Measurements from ENCODE around the gene UQCC2.

Gene UQCC2

DNA sequence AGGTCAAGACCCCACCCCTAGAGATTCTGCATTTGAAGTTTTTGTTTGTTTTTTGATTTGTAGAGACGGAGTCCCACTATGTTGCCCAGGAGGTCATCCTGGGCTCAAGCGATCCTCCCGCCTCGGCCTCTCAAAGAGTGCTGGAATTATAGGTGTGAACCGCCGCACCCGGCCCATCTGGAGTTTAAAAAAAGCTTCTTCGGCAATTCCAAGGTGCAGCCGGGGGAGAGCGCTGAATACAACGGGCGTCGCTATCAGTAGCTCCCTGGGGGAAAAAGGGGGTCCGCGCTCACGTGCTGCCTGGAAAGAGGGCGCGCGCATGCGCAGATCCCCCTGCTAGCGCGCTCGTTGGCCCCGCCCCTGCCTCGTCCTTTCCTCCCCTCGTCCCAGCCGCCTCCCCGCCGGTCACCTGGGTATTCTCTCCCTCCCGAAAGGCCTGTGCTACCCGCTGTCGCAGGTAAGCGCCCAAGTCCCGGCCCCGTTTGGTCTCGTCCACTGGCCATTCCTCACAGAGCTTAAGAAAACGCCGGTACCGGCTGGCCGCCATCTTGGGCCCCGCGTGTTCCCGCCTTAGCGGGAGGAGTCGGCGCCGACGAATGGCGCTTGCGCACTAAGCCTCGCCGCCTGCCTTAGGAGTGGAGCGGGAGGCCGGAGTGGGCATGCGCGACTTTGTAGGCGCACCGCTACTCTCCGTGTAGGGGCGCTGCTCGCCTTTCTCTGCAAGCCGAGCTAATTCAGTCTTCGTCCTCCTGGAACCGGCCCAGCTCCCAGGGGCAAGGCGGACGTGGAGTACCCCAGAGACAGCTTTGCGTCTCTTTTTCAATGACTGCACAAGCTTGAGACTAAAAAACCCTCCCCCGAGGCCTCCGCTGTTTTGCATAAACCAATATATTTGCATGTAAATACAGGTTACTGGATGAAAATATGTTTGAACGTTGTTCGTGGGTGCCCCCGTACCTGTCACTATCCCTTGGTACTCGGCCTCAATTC lies at the start of gene UQCC2:
Gene UQCC2, minus strand, starts transcription at position 561 of the 990 bp plus-strand sequence. Its CDS starts 14 bp downstream, at position 547.
- DNase-seq = peak; percentile 92

DNA sequence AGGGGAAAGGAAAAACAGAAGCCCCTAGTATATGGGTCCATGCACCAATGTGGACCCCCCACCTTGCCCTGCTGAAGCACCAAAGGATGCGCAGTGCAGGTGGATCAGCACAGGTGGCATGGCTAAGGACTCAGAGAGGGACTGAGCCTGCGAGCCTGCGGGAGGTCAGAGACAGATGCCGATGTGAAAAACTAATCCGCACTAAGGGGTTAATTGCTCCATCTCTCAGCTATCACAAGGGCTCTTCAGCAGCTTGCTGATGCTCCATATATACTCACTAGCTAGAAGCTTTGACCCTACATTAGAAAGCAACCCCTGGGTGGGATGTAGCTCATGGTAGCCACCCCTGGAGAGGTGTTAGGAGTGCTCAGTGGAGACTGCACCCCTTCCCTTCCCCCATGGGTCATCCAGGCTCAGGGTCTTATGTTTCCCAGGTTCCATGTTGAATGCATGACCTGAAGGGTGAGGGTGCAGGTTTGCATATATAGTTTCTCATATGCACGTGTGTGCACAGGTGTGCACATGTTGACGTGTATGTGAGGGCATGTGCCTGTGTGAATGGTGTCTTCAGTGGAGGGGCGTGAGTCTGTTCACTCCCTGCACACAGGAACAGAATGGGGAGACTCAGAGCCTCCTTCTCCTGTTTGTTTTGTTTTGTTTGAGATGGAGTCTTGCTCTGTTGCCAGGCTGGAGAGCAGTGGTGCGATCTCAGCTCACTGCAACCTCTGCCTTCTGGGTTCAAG lies 48.6 kb upstream of the UQCC2 start:
- DNase-seq = no peak

DNA sequence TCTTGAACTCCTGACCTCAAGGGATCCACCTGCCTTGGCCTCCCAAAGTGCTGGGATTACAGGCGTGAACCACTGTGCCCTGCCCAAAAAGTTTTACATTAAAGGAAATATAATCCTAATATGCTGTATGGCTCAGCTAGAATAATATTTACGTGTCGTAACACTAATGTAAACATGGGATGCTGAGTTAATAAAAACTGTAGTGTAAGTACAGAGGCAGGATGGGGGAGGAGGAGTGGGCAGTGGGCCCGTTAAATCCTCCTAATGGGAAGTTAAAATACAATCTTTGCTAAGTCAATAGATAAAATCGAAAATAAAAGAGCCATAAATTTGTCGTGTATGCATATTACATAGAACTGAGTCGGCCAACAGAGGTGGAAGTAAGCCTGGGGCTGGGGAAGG lies 47.3 kb upstream of the UQCC2 start:
- no peak for DNase-seq

DNA sequence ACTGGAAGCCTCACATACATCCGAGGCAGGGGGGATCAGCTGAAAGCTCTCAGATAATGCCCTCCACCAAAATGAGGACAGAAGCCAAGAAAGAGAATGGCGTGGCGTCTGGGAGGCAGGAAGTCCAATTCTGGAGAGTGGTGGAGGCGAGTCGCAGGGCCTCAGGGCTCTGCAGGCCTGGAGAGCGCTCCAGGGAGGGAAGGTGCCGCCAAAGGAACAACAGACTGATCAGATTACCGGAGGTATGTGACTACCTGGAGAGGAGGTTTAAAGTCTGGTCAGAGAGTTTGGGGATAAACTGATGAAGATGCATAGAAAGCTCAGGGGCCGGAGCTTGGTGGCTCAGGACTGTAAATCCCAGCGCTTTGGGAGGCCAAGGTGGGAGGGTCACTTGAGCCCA lies 46.4 kb upstream of the UQCC2 start:
- DNase-seq = no peak

DNA sequence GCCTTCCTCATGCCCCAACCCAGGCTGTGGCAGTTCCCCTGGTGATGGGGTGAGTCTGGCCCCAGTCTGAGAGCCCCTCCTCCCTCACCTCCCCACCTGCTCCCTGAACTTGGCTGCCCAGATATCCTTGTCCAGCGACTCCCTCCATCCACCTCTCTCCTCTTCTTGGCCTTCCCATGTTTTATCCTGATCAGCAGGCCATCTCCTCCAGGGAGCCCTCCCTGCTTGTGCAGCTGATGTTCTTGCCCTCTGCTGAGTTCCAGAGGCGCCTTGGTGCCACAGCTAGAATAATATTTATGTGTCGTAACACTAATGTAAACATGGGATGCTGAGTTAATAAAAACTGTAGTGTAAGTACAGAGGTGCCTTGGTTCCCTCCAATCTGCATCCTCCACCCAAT lies 45.6 kb upstream of the UQCC2 start:
- DNase-seq = no peak

DNA sequence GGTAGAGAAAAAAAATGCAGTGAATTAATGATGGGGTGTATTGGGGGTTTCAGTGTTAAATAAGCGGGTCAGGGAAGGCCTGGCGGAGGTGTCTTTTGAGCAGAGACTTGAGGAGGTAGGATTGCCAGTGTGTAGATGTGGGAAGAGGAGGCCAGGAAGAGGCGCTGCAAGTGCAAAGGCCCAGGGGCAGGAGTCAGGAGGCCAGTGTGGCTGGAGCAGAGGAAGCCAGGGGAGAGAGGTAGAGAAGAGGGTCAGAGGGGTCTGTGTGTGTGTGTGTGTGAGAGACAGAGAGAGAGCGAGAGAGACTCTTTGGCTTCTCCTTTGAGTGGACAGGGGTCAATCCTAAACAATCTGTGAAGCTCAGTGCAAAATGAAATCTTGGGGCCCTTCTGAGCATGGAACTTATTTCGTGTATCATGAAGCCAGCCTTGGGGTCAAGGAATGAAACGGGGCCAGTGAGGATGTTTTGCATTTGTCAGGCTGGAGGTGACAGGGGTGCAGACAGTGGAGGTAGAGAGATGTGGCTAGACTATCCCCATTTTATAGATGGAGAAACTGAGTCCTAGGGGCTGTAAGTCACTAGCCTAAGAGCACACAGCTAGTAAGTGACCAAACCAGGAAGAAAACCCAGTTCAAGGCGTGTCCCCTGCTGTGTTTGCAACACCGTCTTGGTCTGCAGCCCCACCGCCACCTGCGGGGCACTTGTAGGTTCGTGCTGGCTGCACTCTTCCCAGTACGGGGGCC lies 44.9 kb upstream of the UQCC2 start:
- DNase-seq = no peak

DNA sequence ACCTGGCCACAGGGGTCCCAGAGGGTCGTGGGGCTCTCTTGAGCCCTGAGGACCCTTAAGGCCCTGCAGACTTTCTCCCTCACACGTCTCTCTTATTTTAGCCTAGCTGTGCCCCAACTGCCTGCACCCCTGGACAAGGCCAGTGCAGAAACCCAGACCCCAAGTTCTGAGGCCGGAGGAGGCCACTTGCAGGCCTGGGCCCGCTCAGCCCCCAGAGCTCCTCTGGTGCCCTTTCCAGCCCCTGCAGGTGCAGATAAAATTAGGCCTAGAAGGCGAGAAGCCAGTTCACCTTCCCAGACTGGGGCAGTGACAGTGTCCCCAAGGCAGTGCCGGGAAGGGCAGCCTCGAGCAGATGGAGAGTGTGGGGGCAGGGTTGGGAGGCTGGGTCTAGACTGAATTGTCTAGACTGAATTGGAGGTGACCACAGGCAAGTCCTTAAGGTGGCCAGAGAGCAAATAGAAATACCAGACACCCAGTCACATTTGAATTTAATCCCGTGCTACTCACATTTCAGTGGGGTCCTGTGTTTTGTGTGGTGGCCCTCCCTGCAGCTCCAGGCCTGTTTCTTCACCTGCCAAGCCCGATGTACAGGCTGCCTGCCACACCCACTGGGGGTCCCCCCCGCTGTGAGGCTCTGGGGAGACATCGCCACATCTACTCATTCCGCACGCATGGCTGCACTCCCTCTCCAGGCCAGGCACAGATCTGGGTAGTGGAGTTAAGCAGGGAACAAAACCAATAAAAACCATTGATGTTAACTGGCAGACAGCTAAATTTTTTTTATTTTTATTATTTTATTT lies 43.8 kb upstream of the UQCC2 start:
- DNase-seq = no peak

DNA sequence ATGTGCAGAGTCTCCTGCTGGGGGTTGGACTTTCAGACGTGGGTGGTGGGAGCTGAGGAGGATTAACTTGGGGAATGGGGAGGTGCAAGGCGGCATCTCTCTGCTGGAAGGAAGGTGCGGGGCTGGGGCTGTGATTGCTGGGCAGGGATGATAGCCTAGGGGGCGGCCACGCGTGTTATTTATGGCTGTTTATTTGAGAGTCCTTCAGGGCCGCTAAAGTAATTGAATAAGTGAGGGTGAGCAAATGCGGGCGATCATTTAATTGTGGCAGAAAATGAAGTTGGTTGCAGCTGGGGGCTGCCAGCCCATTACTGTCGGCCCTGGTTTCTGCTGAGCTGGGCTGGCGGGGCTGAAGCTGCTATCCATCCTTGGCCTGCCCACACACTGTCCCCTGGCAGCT lies 42.7 kb upstream of the UQCC2 start:
- no peak for DNase-seq

DNA sequence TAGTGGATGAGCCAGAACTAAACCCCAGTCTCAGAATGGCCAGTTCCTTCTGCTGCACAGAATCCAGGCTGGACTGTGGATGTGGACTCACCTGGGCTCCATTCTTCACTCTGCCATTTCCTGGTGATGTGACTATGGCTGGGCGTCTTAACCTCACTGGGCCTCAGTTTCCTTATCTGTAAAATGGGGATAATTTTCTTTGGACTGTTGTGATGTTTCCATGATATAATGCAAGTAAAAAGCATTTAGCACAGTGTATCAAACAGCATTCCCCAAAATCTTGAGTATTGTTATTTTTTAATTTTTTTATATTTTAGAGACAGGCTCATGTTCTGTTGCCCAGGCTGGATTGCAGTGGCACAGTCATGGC lies 41.1 kb upstream of the UQCC2 start:
- no peak for DNase-seq

DNA sequence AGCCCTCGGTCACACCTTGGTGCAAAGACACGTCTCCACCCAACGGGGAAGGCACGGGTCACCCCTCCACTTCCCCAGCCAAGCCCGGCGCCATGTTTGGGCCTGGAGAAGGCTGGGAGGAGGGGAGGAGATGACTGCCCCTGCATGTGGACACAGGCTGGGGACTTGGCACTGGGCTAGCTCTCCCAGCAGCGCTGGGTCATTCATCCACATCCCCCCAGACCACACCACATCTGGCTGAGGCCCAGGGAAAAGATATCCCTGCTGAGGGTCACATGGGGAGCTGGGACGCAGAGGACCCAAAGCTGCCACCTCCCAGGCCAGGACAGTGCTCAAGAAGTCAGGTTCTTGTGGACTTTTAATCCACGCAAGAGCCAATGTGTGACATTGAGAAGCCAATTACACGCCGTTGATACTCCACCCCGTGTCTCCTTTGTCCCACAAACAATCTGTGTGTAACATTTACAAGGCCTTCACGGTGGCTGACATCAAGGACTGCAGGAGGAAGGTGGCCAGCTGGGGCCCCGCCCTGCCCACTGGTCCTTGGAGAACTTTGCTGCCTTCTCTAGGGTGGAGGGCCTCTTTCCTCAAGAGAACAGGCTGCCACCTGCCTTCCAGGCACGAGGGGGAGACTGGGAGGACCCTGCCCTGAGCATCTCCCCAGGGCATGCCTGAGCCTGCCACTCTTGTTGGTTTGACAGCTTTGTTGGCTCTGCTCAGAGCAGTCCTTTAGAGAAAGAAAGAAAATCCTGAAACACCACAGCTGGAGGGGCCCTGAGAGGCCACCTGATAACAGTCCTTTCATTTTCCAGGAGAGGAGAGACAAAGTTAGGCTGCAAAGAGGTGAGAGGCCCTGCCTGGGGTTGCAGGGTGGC lies 40.5 kb upstream of the UQCC2 start:
- DNase-seq = peak; percentile 79

DNA sequence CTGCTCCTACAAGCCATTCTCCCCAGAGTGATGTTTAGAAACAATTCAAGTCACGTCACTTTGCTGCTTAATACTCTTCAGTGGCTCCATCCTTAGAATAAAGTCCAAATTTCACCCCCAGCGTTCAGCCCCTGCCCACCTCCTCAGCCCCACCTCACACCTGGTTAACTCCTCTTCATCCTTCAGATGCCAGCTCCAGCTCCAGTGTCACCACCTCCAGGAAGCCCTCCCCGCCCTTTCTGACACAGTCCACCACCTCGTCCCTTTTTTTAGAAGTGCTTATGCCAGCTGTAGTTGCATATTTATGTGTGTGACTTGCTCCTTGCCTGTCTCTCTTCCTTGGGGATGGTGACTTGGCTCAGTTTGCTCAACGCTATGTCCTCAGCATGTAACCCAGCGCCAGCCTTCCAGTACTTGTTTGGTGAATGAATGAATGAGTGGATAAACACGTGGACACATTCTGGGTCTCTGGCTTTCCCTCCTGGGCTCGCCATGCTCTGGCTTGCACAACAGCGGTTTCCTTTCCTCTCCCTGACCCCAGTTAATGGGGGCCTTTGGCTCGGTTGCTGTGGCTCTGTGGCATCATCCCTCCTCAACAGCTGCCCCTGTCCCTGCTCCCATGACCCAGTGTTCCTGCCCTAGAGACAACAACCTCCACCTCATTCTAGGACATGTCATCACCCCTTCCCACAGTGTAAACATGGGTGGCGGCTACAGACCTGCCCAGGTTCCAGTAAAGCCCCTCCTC lies 38.9 kb upstream of the UQCC2 start:
- DNase-seq = no peak

DNA sequence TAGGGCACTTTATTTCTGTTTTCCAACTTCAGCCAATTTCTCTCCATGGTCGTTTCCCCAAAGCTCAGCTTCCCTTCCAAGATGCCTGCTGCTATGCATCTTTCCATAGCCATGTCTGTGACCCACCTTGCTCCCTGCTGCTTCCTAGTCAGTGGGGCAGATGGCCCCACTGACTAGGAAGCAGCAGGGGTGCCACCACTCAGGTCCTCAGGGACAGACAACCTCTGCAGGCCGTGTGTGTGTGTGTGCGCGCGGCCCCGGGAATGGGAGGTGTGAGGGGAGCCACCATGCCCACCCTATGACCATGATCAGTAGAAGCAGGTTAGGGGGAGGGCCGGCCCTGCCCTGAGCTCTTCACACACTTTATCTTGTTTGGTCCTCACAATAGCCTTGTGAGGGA lies 37.9 kb upstream of the UQCC2 start:
- no peak for DNase-seq

DNA sequence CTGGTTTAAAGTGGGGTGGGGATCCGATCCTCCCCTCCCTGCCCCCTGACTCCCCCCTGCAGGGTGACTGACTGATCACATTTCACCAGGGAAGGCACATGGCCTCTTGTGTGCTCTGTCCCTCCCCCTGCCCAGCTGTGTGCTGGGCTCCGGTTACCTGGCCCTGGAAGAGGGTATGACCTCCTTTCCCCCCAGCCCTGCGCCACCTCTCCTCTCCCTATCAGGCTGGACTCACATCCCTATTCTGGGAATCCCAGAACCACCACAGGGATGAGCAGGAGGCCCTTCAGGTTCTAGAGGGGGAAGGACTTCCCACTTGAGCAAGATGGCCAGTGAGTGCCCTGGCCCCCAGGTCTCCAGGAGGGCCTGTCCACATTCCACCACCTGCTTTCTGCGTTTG lies 37.3 kb upstream of the UQCC2 start:
- DNase-seq = no peak

DNA sequence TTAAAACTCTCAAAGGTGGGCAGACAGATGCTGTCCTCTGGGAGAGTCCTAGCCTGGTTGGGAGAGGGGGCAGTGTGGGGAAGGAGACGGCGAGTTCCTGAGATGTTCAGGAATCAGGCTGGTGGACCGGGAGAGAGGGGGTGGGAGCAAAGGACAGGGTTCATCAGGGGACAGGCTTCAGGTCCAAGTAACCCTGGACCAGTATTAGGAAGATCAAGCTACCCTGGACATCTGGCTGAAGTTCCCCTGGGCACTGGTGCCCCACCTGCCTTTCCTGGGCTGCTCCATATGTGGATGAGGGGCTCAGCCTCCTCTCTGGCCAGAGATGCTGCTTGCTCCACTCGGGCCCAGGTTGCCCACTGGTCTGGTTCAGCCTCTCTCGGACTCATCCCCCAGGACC lies 36.3 kb upstream of the UQCC2 start:
- no peak for DNase-seq

DNA sequence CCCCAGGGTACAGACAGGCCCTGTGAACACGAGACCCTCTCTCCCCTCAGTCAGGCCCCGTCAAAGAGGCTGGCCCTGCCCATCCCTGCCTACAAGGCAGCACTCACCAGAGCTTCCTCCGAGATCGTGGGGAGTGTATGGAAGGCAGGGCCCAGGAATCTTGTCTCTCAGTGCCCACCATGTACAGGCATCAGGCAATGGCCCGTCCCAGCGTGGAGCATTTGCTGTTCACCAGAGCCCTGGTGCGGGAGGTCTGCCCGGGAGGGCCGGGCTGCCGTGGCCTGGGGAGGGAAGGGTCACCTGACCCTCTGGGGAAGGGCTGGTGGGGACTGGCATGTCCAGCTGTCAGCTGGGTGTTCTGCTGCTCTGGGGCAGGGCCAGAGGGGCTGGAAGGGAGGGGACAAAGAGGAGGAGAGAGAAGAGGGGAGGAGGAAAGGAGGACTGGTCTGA lies 35.2 kb upstream of the UQCC2 start, which contains the start of gene IP6K3:
Gene IP6K3, minus strand, starts transcription at position 255 of the 450 bp plus-strand sequence. CDS start 11,429 bp downstream, outside the sequence.
- no peak for DNase-seq

DNA sequence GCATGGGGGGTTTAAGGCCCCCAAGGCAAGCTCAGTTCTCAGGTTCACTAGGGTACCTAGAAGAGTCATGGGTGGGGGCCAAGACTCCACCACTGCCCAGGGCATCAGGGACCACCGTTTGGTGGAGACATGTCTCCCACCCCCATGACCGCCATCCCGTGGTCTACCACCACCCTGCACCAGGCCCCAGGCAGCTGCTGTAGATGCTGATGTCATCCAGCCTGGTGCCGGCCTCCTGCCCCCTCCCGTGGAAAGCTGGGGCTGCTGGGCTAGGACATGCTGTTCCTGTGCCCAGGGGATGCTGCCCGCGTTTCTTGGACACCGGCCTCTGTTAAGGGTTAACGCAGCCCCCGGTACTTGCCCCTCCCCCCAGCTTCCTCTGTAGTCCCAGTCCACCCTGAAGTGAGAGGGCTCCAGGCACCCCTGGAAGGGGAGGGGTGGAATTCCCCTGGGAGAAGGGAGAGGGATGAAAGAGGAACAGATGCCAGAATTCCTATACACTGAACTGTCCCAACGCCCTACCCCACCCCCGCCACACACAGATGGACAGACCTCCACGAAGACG lies 34.6 kb upstream of the UQCC2 start:
- DNase-seq = no peak

DNA sequence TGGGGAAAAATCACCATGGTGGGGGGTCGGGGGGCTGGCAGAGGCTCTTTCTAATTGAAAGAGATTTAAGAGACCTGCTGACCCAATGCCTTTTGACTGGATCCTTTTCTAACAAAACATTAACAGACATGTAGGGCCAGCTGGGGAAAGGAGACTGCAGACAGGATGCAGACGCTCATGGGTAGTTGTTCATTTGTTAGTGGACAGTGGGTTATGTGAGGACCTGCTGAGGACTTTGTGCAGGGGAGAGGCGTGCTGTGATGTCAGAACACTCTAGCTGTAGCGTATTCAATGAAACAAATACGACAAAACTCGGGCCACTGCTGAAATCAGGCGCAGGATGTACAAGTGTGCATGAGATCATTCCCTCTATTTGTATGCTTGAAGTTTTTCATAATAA lies 34.0 kb upstream of the UQCC2 start:
- no peak for DNase-seq

DNA sequence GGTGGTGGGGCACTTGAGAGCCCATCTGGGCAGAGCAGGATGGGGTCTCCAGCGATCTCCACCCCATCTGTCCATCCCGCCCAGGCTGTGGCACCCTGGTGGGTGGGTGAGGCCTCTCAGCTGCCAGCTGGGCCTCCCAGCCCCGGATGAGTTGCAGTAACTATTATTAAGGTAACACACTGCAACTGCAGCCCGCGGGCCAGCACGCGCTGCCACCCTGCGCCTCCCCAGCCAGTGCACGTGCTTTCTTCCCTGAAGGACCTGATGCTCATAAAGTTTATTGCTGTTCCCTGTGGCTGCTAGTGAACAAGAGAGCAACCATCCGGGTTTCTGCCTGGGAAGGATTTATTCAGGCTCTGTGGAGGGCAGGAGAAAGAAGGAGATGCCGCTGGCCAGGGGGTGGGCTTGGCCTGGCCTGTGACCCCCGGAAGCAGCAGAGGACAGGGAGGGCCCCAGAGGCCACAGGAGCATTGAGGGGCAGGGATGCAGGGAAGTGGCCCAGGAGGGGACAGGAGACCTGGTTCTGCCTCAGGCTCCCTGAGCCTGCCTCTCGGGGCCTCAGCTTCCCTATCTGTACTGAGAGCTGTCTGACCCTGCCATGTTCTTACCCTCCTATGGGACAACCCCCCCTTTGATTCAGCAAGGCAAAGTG lies 33.5 kb upstream of the UQCC2 start:
- peak; percentile 62 for DNase-seq

DNA sequence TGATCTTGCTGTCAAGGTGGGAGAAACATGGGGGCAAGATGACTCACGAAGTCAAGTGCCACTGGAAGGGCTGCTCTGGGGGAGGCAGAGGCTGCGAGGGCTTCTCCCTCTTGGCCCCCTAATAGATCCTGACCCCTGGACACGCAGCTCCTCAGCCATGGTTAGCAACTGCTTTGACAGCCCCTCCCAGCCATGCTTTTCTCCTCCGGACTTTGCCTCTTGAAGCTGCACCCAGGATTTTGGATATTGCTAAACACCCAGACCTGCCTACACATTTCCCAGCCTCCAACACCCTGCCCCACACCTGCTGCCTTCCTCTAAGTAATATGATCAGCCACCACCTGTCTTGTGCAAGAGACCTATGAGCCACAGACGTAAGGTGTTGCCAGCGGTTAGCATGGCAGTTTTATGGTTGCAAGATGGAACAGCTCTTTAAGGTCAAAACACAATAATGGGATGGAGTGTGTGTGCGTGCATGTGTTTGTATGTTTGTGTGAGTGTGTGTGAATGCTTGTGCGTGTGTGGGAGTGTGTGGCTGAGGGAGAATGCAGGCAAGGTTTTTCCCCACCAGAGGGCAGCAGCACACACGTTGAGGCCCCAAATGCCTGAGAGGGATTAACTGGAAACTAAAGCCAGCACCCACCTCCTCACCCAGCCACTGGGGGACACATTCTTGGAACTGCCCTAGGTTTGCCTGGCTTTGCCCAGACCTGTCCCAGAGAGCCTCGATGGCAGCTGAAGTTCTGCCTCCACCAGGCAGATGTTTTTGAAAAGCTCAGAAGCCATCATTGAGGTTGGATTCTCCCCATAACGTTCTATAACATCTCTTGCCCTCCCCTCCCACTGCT lies 32.7 kb upstream of the UQCC2 start:
- DNase-seq = peak; percentile 87
